Measurements from ENCODE around the gene FIGLA. TPM values are rescaled to one million over a fixed set of nuclear protein-coding genes. Genes with fewer than 3 reads are reported as not detected.

The FIGLA gene
- total RNA-seq, 1 experiment from 2014 or later: not detected

- TF ChIP-seq CBX3 (IDR thresholded peaks at IDR 0.05; ENCODE audit: low read depth): no peak
- TF ChIP-seq SRF (IDR thresholded peaks at IDR 0.05; ENCODE audit: low read depth): no peak
- no peak for TF ChIP-seq TCF7L2 (IDR thresholded peaks at IDR 0.05; ENCODE audit: borderline replicate concordance, extremely low read depth, insufficient read depth, insufficient read length)
- no peak for TF ChIP-seq JUND (IDR thresholded peaks at IDR 0.05)
- TF ChIP-seq ATF3 (IDR thresholded peaks at IDR 0.05): no peak
Measured at GRCh38 chr2:70768590-70769085, 21.8 kb downstream of the FIGLA start (continued).

GRCh38 chr2:70767699-70768589 is 22.5 kb downstream of the FIGLA start, which contains the start of gene ADD2:
Gene ADD2 (minus strand): TSS chr2:70768200. CDS start chr2:70706408, 61,792 bp downstream.
- Histone ChIP-seq H3K9me2 (ENCODE audit: insufficient read depth) (no peaks in the 10 kb centered on the region), H3K36me3 (ENCODE audit: control insufficient read depth in 1 of 2, insufficient read depth in 2 of 2, low read length in 2 of 2) (no peaks in the 10 kb centered on the region), H3K27ac (ENCODE audit: low read depth, low read length) (no peak within 1 kb of the TSS), H3K9ac (ENCODE audit: low read length) (no peak within 1 kb of the TSS), H4K20me1 (ENCODE audit: insufficient read depth) (no peaks in the 10 kb centered on the region), H3K9me3 (ENCODE audit: control insufficient read depth in 1 of 2, insufficient read depth in 1 of 2, low read depth in 1 of 2, low read length in 2 of 2) (no peaks in the 10 kb centered on the region), H3K4me1 (ENCODE audit: control insufficient read depth in 1 of 2, insufficient read depth in 2 of 2, low read length in 2 of 2) (no peaks in the 10 kb centered on the region), H2AFZ (ENCODE audit: low read depth, low read length, poor library complexity, severe bottlenecking) (no peak within 1 kb of the TSS), H3K79me2 (ENCODE audit: insufficient read depth, low read length) (no peaks in the 10 kb centered on the region), H3K27me3 (ENCODE audit: insufficient read depth, low read length) (no peaks in the 10 kb centered on the region), H3K4me2 (ENCODE audit: low read length) (no peak within 1 kb of the TSS), H3K4me3 (replicated peaks in 1 of 2; ENCODE audit: low read depth in 1 of 2, low read length in 2 of 2) (no peak within 1 kb of the TSS)
- TF ChIP-seq ELF1 (IDR thresholded peaks at IDR 0.05; ENCODE audit: borderline replicate concordance, low read depth) (no peak), EZH2 (IDR thresholded peaks at IDR 0.05) (no peak), JUND (IDR thresholded peaks at IDR 0.05) (no peak), YY1 (IDR thresholded peaks at IDR 0.05; ENCODE audit: extremely low read depth, insufficient replicate concordance, low read depth, low read length) (no peak), ATF3 (IDR thresholded peaks at IDR 0.05) (no peak), POLR2AphosphoS5 (IDR thresholded peaks at IDR 0.05; ENCODE audit: low read depth, low read length) (no peak), MAX (IDR thresholded peaks at IDR 0.05) (no peak), RAD21 (IDR thresholded peaks at IDR 0.05; ENCODE audit: low read depth) (no peak), ZBTB33 (IDR thresholded peaks at IDR 0.05; ENCODE audit: extremely low read depth, insufficient replicate concordance, low read length) (no peak), CTCF (IDR thresholded peaks at IDR 0.05 in 2 of 3, conservative IDR thresholded peaks at IDR 0.05 in 1 of 3; ENCODE audit: borderline replicate concordance in 1 of 3, insufficient read depth in 1 of 3, low read depth in 2 of 3, low read length in 2 of 3) (no peak), SIN3A (IDR thresholded peaks at IDR 0.05; ENCODE audit: low read depth) (no peak), TCF7L2 (IDR thresholded peaks at IDR 0.05; ENCODE audit: borderline replicate concordance, extremely low read depth, insufficient read depth, insufficient read length) (no peak), POLR2A (IDR thresholded peaks at IDR 0.05; ENCODE audit: borderline replicate concordance, extremely low read depth, insufficient read depth, insufficient read length) (no peak), CBX3 (IDR thresholded peaks at IDR 0.05; ENCODE audit: low read depth) (no peak), SRF (IDR thresholded peaks at IDR 0.05; ENCODE audit: low read depth) (no peak), ZNF274 (IDR thresholded peaks at IDR 0.05; ENCODE audit: low read depth, low read length) (no peak), ZFX (IDR thresholded peaks at IDR 0.05) (no peak), EGR1 (IDR thresholded peaks at IDR 0.05; ENCODE audit: low read depth) (no peak)
- ChIA-PET CTCF (interaction anchor here (0.6 kb wide), 1 partner anchor 169 kb away, joined by 3 read pairs; no protein-coding TSS in a partner anchor), POLR2A (no interaction called here), RAD21 (ENCODE audit: low non-redundant PET in 1 of 2, low total read pairs in 2 of 2, uncharacterized antibody in 2 of 2, unreplicated experiment in 2 of 2) (no interaction called here)
- DNase-seq (ENCODE audit: low read depth, low spot score): no peak
- BruUV-seq (replicated peaks): no TSS peak
- ATAC-seq: no peak
- intact Hi-C loops (cut with micrococcal nuclease): no loop called here
